ENCODE data around the gene KLF3.

Gene KLF3

DNA sequence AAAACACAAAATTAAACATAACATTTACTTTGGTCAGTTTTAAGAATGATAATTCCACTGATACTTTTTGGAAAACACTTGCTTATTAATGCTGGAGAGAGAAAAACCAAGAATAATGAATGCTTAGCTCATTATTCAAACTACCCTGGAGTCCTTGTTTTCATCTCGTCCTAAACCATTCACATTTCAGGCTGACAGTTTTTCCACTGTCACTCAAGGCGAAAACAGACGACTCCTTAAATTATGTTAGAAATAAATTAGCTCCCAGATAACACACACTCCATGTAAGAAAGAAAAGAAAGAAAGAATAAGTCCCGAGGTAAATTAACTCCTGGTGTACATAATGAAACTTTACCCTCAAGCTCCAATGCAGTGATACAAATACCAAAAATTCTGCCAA is 85.3 kb downstream of the KLF3 start:
- DNase-seq = no peak

Data from activated CD4-positive, alpha-beta T cell treated with anti-CD3 and anti-CD28 coated beads, Interleukin-2, amount 50 U/mL, for 48 hours (primary cell).